HG03060 (cell line): ENCODE results near the gene YARS1.

Experiments used
- ATAC-seq: cut with Tn5 transposase; IDR thresholded peaks from one replicate; pipeline ENCODE4 v1.9.1; 2021; ENCODE audit warnings: low read depth, moderate number of reproducible peaks; ENCODE audit not compliant: unreplicated experiment

Gene YARS1

GRCh38 chr1:32748926-32749325, 68.2 kb downstream of the YARS1 start:
- no peak for ATAC-seq

GRCh38 chr1:32748348-32748747, 68.8 kb downstream of the YARS1 start:
- ATAC-seq = no peak

GRCh38 chr1:32746130-32746529, 71.0 kb downstream of the YARS1 start:
- no peak for ATAC-seq

- no peak for ATAC-seq
Measured at GRCh38 chr1:32744071-32744425, 73.1 kb downstream of the YARS1 start.

GRCh38 chr1:32743380-32744070, 73.6 kb downstream of the YARS1 start:
- no peak for ATAC-seq

- ATAC-seq = no peak
Measured at GRCh38 chr1:32742956-32743355, 74.2 kb downstream of the YARS1 start.

- no peak for ATAC-seq
Measured at GRCh38 chr1:32742199-32742947, 74.8 kb downstream of the YARS1 start.

- no peak for ATAC-seq
Measured at GRCh38 chr1:32741413-32742198, 75.6 kb downstream of the YARS1 start.

- no peak for ATAC-seq
Measured at GRCh38 chr1:32741059-32741412, 76.1 kb downstream of the YARS1 start.

- ATAC-seq = no peak
Measured at GRCh38 chr1:32736812-32737791, 80.1 kb downstream of the YARS1 start.

GRCh38 chr1:32733582-32734321, 83.4 kb downstream of the YARS1 start:
- ATAC-seq = no peak

- ATAC-seq = no peak
Measured at GRCh38 chr1:32729254-32730046, 87.7 kb downstream of the YARS1 start.

- ATAC-seq = no peak
Measured at GRCh38 chr1:32728413-32729077, 88.6 kb downstream of the YARS1 start.

- ATAC-seq = no peak
Measured at GRCh38 chr1:32727876-32728275, 89.3 kb downstream of the YARS1 start.

- ATAC-seq = no peak
Measured at GRCh38 chr1:32725615-32725982, 91.6 kb downstream of the YARS1 start.
